H1 (cell line): ENCODE data around the gene CHST12. TPM values are rescaled to one million over a fixed set of nuclear protein-coding genes. Genes with fewer than 3 reads are reported as not detected.

ENCODE experiments used
- CTCF ChIA-PET: fragments of 300-600 bp; sonication (Branson Sonifier 250); formaldehyde crosslinking; loops from one replicate; lab custom pipeline; 2021; ENCODE audit not compliant: partially characterized antibody; lab: Charles Lee
- POLR2A ChIA-PET: fragments of 300-600 bp; sonication (Branson Sonifier 250); formaldehyde crosslinking; loops from one replicate; lab custom pipeline; 2021; ENCODE audit warnings: inconsistent platforms; ENCODE audit not compliant: partially characterized antibody; lab: Charles Lee
- DNase-seq, 2 experiments: peaks; one replicate each; pipeline versions ENCODE4 v3.0.0 to v3.0.0-alpha.2; 2010 to 2022; ENCODE audit warnings: low spot score in 2 of 2, low read depth in 1 of 2, mixed read lengths in 1 of 2
- FAIRE-seq: peaks from 2 replicates; lab custom pipeline; 2011; peaks lifted over from hg19 to GRCh38; lab: Jason Lieb, UNC
- H2AFZ ChIP-seq: 2 replicates; pipeline ENCODE4 v1.8.1; 2012; ENCODE audit warnings: low read length, inconsistent platforms
- H2AK5ac ChIP-seq: 2 replicates; pipeline ENCODE4 v1.6.1; 2013; ENCODE audit warnings: low read depth, low read length
- H2BK120ac ChIP-seq: replicated peaks from 2 replicates; pipeline ENCODE3; 2013; ENCODE audit warnings: low read depth, low read length, inconsistent platforms
- H2BK12ac ChIP-seq: 2 replicates; pipeline ENCODE4 v1.6.1; 2013; ENCODE audit warnings: low read depth, low read length
- H2BK15ac ChIP-seq: 2 replicates; pipeline ENCODE4 v1.6.1; 2013; ENCODE audit warnings: low read length
- H2BK20ac ChIP-seq: 2 replicates; pipeline ENCODE4 v1.6.1; 2013; ENCODE audit warnings: low read length
- H2BK5ac ChIP-seq: 2 replicates; pipeline ENCODE4 v1.6.1; 2013; ENCODE audit warnings: low read depth, low read length
- H3K14ac ChIP-seq: 2 replicates; pipeline ENCODE4 v1.6.1; 2013; ENCODE audit warnings: inconsistent platforms; ENCODE audit not compliant: insufficient read length
- H3K18ac ChIP-seq: 2 replicates; pipeline ENCODE4 v1.6.1; 2013; ENCODE audit warnings: low read length; ENCODE audit errors: extremely low read depth
- H3K23ac ChIP-seq: 2 replicates; pipeline ENCODE4 v1.6.1; 2013; ENCODE audit warnings: inconsistent platforms; ENCODE audit not compliant: insufficient read length
- H3K23me2 ChIP-seq: 2 replicates; pipeline ENCODE4 v1.6.1; 2013; ENCODE audit warnings: low read depth, low read length
- H3K27ac ChIP-seq: 2 replicates; pipeline ENCODE4 v1.6.1; 2011; ENCODE audit warnings: low read depth, low read length, inconsistent platforms
- H3K27me3 ChIP-seq, 4 experiments: replicated peaks in 1 of 4; 1 replicate in 1 of 4; 2 replicates in 3 of 4; pipeline versions ENCODE4 v1.6.1 to v1.8.1; 2011 to 2013; ENCODE audit warnings: low read length in 3 of 4, mild to moderate bottlenecking in 3 of 4, inconsistent platforms in 2 of 4, mixed read lengths in 2 of 4, moderate library complexity in 1 of 4; ENCODE audit not compliant: control insufficient read depth in 3 of 4, insufficient read depth in 3 of 4; ENCODE audit errors: extremely low read depth in 1 of 4
- H3K36me3 ChIP-seq, 4 experiments: 2 replicates each; pipeline versions ENCODE4 v1.6.1 to v1.8.1; 2011 to 2013; ENCODE audit warnings: mild to moderate bottlenecking in 4 of 4, low read length in 3 of 4, moderate library complexity in 2 of 4, control low read depth in 1 of 4, inconsistent platforms in 1 of 4; ENCODE audit not compliant: insufficient read depth in 4 of 4, control insufficient read depth in 2 of 4
- H3K4ac ChIP-seq: replicated peaks from 2 replicates; pipeline ENCODE3; 2013; ENCODE audit warnings: low read length, low read depth, mixed read lengths, inconsistent platforms; ENCODE audit not compliant: insufficient read length
- H3K4me1 ChIP-seq, 4 experiments: replicated peaks in 1 of 4; 1 replicate in 1 of 4; 2 replicates in 3 of 4; pipeline versions ENCODE4 v1.6.1 to v1.8.1; 2011 to 2013; ENCODE audit warnings: low read length in 3 of 4, inconsistent platforms in 2 of 4, mixed read lengths in 1 of 4; ENCODE audit not compliant: insufficient read depth in 4 of 4, control insufficient read depth in 3 of 4
- H3K4me2 ChIP-seq, 2 experiments: 2 replicates each; pipeline versions ENCODE4 v1.6.1 to v1.8.1; 2011 to 2013; ENCODE audit warnings: low read depth in 2 of 2, low read length in 2 of 2, control low read depth in 1 of 2, inconsistent platforms in 1 of 2, mild to moderate bottlenecking in 1 of 2; ENCODE audit not compliant: insufficient read depth in 1 of 2
- H3K4me3 ChIP-seq, 4 experiments: fragments of 200-600, 300-600 bp in 1 of 4; sonication (generic), shearing (Covaris generic), sonication (Bioruptor Twin) in 1 of 4; 2 replicates each; pipeline versions ENCODE4 v1.5.1 to v1.8.1; 2011 to 2016; ENCODE audit warnings: low read length in 4 of 4, low read depth in 3 of 4, control low read depth in 2 of 4, inconsistent platforms in 2 of 4, mild to moderate bottlenecking in 2 of 4, mixed read lengths in 1 of 4, moderate library complexity in 1 of 4; ENCODE audit not compliant: insufficient read depth in 2 of 4; ENCODE audit errors: extremely low read depth in 1 of 4
- H3K56ac ChIP-seq: replicated peaks from 2 replicates; pipeline ENCODE3; 2013; ENCODE audit warnings: low read depth, mild to moderate bottlenecking, mixed read lengths, low read length, inconsistent platforms; ENCODE audit not compliant: insufficient read length
- H3K79me1 ChIP-seq: 2 replicates; pipeline ENCODE4 v1.6.1; 2013; ENCODE audit warnings: low read depth, low read length, control low read depth
- H3K79me2 ChIP-seq, 2 experiments: 2 replicates each; pipeline versions ENCODE4 v1.6.1 to v1.8.1; 2012 to 2013; ENCODE audit warnings: low read length in 2 of 2, mild to moderate bottlenecking in 2 of 2, inconsistent platforms in 1 of 2; ENCODE audit not compliant: insufficient read depth in 2 of 2, control insufficient read depth in 1 of 2
- H3K9ac ChIP-seq, 4 experiments: replicated peaks in 1 of 4; 1 replicate in 1 of 4; 2 replicates in 3 of 4; pipeline versions ENCODE4 v1.6.1 to v1.8.1; 2011 to 2013; ENCODE audit warnings: low read depth in 3 of 4, low read length in 3 of 4, control low read depth in 2 of 4, mild to moderate bottlenecking in 2 of 4, moderate library complexity in 2 of 4, inconsistent platforms in 1 of 4; ENCODE audit errors: extremely low read depth in 1 of 4
- H3K9me3 ChIP-seq, 2 experiments: 2 replicates each; pipeline versions ENCODE4 v1.6.1 to v1.8.1; 2012 to 2013; ENCODE audit warnings: mild to moderate bottlenecking in 2 of 2, moderate library complexity in 2 of 2, control low read depth in 1 of 2, inconsistent platforms in 1 of 2, low read depth in 1 of 2, low read length in 1 of 2, mixed read lengths in 1 of 2; ENCODE audit not compliant: insufficient read depth in 2 of 2
- H4K20me1 ChIP-seq, 2 experiments: replicated peaks in 1 of 2; 2 replicates each; pipeline versions ENCODE3 to v1.8.1; 2011 to 2013; ENCODE audit warnings: inconsistent platforms in 2 of 2, low read length in 2 of 2, mild to moderate bottlenecking in 1 of 2; ENCODE audit not compliant: insufficient read depth in 2 of 2, control insufficient read depth in 1 of 2
- H4K5ac ChIP-seq: 2 replicates; pipeline ENCODE4 v1.6.1; 2013; ENCODE audit warnings: low read length, low read depth, mixed read lengths, inconsistent platforms; ENCODE audit not compliant: insufficient read length
- H4K8ac ChIP-seq: 2 replicates; pipeline ENCODE4 v1.8.0; 2013; ENCODE audit warnings: mild to moderate bottlenecking, moderate library complexity, low read length, inconsistent platforms; ENCODE audit not compliant: insufficient read depth; ENCODE audit errors: extremely low read depth
- H4K91ac ChIP-seq: replicated peaks from 2 replicates; pipeline ENCODE3; 2013; ENCODE audit warnings: low read length, mixed read lengths, inconsistent platforms; ENCODE audit not compliant: insufficient read length
- ASH2L ChIP-seq: fragments of 200-600, 300-600 bp; sonication (generic); IDR thresholded peaks from one replicate; pipeline ENCODE4 v1.7.1; 2017; ENCODE audit warnings: low read length
- EGR1 ChIP-seq: IDR thresholded peaks from 2 replicates; pipeline ENCODE4 v1.6.1; 2011; ENCODE audit warnings: low read depth, low read length, borderline replicate concordance
- RNF2 ChIP-seq: fragments of 200-900, 300-1000 bp; sonication (generic); IDR thresholded peaks from 2 replicates; pipeline ENCODE4 v1.7.1; 2016; ENCODE audit warnings: borderline replicate concordance, low read depth, mild to moderate bottlenecking, antibody characterized with exemption, low read length; ENCODE audit not compliant: poor library complexity, severe bottlenecking; ENCODE audit errors: missing control alignments
- TCF12 ChIP-seq: IDR thresholded peaks from 2 replicates; pipeline ENCODE4 v1.6.1; 2011; ENCODE audit warnings: low read depth, mild to moderate bottlenecking, low read length
- TEAD4 ChIP-seq: IDR thresholded peaks from 2 replicates; pipeline ENCODE4 v1.6.1; 2012; ENCODE audit warnings: low read depth, low read length, inconsistent platforms, mixed read lengths
- WGBS, 2 experiments: shearing (Covaris generic) in 1 of 2; methylation state at CpG; one replicate each; pipeline versions ENCODE4 v1.1.6 to v1.1.7; 2013 to 2015; ENCODE audit warnings: low lambda C conversion rate in 2 of 2, mixed read lengths in 2 of 2, inconsistent platforms in 1 of 2, low coverage in 1 of 2, missing lambda C conversion rate in 1 of 2; ENCODE audit not compliant: insufficient replicate concordance in 2 of 2, insufficient coverage in 1 of 2, insufficient read length in 1 of 2; ENCODE audit errors: extremely low coverage in 1 of 2, missing lambda C conversion rate in 1 of 2; 5-methylcytosine and 5-hydroxymethylcytosine counted together
- polyA plus RNA-seq, 7 experiments: library from polyadenylated mRNA; depleted of rRNA in 3 of 7; stranded (reverse) in 5 of 7; unstranded in 2 of 7; fragments of >200 nt in 5 of 7; fragments of 200-250 nt in 2 of 7; gene quantifications; 1 replicate in 5 of 7; 2 replicates in 1 of 7; 4 replicates in 1 of 7; pipeline versions ENCODE4 v1.2.1 to v1.2.3, GENCODE V29; 2011 to 2013; ENCODE audit warnings: missing spikeins in 2 of 7, mixed read lengths in 2 of 7
- total RNA-seq: library from RNA; stranded (reverse); fragmentation: NEBNext Ultra II Directional; extraction: Animal tissue kit (Norgen Biotek cat#: 25700); gene quantifications from 2 replicates; pipeline ENCODE4 v1.2.1, GENCODE V29; 2021

Gene CHST12
- total and polyA plus RNA-seq, 2 of the 8 experiments (the other 6 are each of a cell fraction or from before 2014, with no cell fraction given), result 13.4 to 24.1 TPM

DNA sequence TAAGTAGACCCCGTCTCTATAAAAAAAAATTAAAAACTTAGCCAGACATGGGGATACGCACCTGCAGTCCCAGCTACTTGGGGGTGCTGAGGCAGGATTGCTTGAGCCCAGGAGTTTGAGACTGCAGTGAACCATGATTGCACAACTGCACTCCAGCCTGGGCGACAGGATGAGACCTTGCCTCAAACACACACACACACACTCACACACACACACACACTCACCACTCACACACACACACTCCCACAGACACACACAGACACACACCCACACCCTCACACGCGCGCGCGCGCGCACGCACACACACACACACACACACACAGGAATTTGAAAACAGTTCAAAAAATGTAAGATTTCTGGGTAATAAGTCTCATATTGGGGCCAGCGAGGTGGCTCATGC is 81.5 kb downstream of the CHST12 start:
- Histone ChIP-seq H2BK15ac (no peak overlapping the region), H3K79me2 (no peaks in the 10 kb centered on the region), H4K8ac (no peak overlapping the region), H3K36me3 (no peaks in the 10 kb centered on the region), H4K20me1 (no peaks in the 10 kb centered on the region), H2AFZ (no peak overlapping the region), H2BK20ac (no peak overlapping the region), H3K23me2 (no peaks in the 10 kb centered on the region; the same call in 1 of the 2 replicates), H3K14ac (no peak overlapping the region), H2BK5ac (no peak overlapping the region), H3K18ac (no peak overlapping the region), H2BK120ac (no peak overlapping the region), H3K79me1 (no peaks in the 10 kb centered on the region), H3K56ac (no peak overlapping the region), H4K91ac (no peak overlapping the region)
- WGBS, 2 experiments, result 87% methylated on average over 12 of the region's 12 CpGs; no CpG with 5 or more reads in 1 of the 2 experiments
- ChIA-PET CTCF (interaction anchor here (0.7 to 3.1 kb wide), 3 partner anchors 15 to 474 kb away, joined by 3 to 23 read pairs (median 3); no protein-coding TSS in a partner anchor), POLR2A (interaction anchor here (0.6 kb wide), 1 partner anchor 39 kb away, joined by 3 read pairs; no protein-coding TSS in a partner anchor)
- no peak for TF ChIP-seq ASH2L
- TF ChIP-seq TEAD4, result no peak
- no peak for TF ChIP-seq RNF2
- no peak for TF ChIP-seq TCF12
- TF ChIP-seq EGR1, result no peak
- TF ChIP-seq, all 59 proteins: peak for 0
- no peaks in the 10 kb centered on the region; a peak in 1 of 4 replicates for H3K9me3 ChIP-seq
- H3K4me1 ChIP-seq, result no peaks in the 10 kb centered on the region
- no peaks in the 10 kb centered on the region for H3K27me3 ChIP-seq
- H3K9ac ChIP-seq, result no peak overlapping the region
- no peak overlapping the region for H4K5ac ChIP-seq
- H3K4me3 ChIP-seq, result no peak overlapping the region
- DNase-seq (no peak), FAIRE-seq (no peak)
- no peak overlapping the region for H3K4me2 ChIP-seq
- H3K27ac ChIP-seq, result no peak overlapping the region
- no peak overlapping the region for H2BK12ac ChIP-seq
- no peak overlapping the region for H3K4ac ChIP-seq
- H2AK5ac ChIP-seq, result no peak overlapping the region
- H3K23ac ChIP-seq, result no peak overlapping the region
